ENCODE results near the gene NPTXR. TPM values are rescaled to one million over a fixed set of nuclear protein-coding genes. Genes with fewer than 3 reads are reported as not detected.

The NPTXR gene
- total and polyA plus RNA-seq, 3 donors from 2014 or later = 3.9 to 14.1 (median 12.6) TPM

- Histone ChIP-seq H3K4me3 (no peak overlapping the region), H3K27me3 (no peaks in the 10 kb centered on the region), H3K27ac (no peak overlapping the region), H3K36me3 (ENCODE audit: low read depth, missing control alignments) (no peaks in the 10 kb centered on the region), H3K9me3 (no peaks in the 10 kb centered on the region), H3K4me1 (no peaks in the 10 kb centered on the region)
- 94 to 95% methylated on average over 17 to 27 of the region's 27 CpGs for WGBS, 2 donors
- intact Hi-C loops (cut with DNase I; ENCODE audit: low total_unique reads) = no loop called here
- DNase-seq = no peak
- TF ChIP-seq POLR2A (IDR thresholded peaks at IDR 0.05) (no peak), CTCF (IDR thresholded peaks at IDR 0.05) (no peak)
These were observed 66.6 kb downstream of the NPTXR start for GRCh38 chr22:38777087-38777671.

GRCh38 chr22:38776086-38776485 is 67.7 kb downstream of the NPTXR start:
- intact Hi-C loops (cut with DNase I; ENCODE audit: low total_unique reads) = no loop called here

GRCh38 chr22:38775656-38776055 is 68.2 kb downstream of the NPTXR start:
- 84 to 86% methylated on average over 9 to 13 of the region's 13 CpGs for WGBS, 2 donors
- TF ChIP-seq POLR2A (IDR thresholded peaks at IDR 0.05) = no peak
- TF ChIP-seq CTCF (IDR thresholded peaks at IDR 0.05) = no peak
- DNase-seq = no peak

More at GRCh38 chr22:38776086-38776485, 67.7 kb downstream of the NPTXR start:
- no peak overlapping the region for H3K4me3 ChIP-seq
- H3K4me1 ChIP-seq = no peaks in the 10 kb centered on the region
- H3K36me3 ChIP-seq (ENCODE audit: low read depth, missing control alignments) = no peaks in the 10 kb centered on the region
- no peaks in the 10 kb centered on the region for H3K27me3 ChIP-seq
- TF ChIP-seq POLR2A (IDR thresholded peaks at IDR 0.05) (no peak), CTCF (IDR thresholded peaks at IDR 0.05) (no peak)
- no peak overlapping the region for H3K27ac ChIP-seq
- H3K9me3 ChIP-seq = no peaks in the 10 kb centered on the region
- no peak for DNase-seq
- 72 to 85% methylated on average over 6 of the region's 6 CpGs for WGBS, 2 donors

GRCh38 chr22:38774496-38775166 is 69.2 kb downstream of the NPTXR start:
- DNase-seq = no peak
- H3K27ac ChIP-seq = no peak overlapping the region
- TF ChIP-seq CTCF (IDR thresholded peaks at IDR 0.05) (no peak), POLR2A (IDR thresholded peaks at IDR 0.05) (no peak)
- 77% methylated on average over 10 to 11 of the region's 11 CpGs for WGBS, 2 donors
- no peak overlapping the region for H3K4me3 ChIP-seq
- H3K27me3 ChIP-seq = no peaks in the 10 kb centered on the region
- no peaks in the 10 kb centered on the region for H3K4me1 ChIP-seq
- no peaks in the 10 kb centered on the region for H3K36me3 ChIP-seq (ENCODE audit: low read depth, missing control alignments)
- intact Hi-C loops (cut with DNase I; ENCODE audit: low total_unique reads) = no loop called here
- no peaks in the 10 kb centered on the region for H3K9me3 ChIP-seq

More at GRCh38 chr22:38775656-38776055, 68.2 kb downstream of the NPTXR start:
- Histone ChIP-seq H3K27me3 (no peaks in the 10 kb centered on the region), H3K9me3 (no peaks in the 10 kb centered on the region), H3K36me3 (ENCODE audit: low read depth, missing control alignments) (no peaks in the 10 kb centered on the region), H3K27ac (no peak overlapping the region), H3K4me3 (no peak overlapping the region), H3K4me1 (no peaks in the 10 kb centered on the region)
- intact Hi-C loops (cut with DNase I; ENCODE audit: low total_unique reads) = no loop called here
